GM10847 (cell line): ENCODE results near the gene POLE4.

Experiments used
- POLR2A ChIP-seq: IDR thresholded peaks from 2 replicates; pipeline ENCODE4 v1.6.1; 2011; ENCODE audit not compliant: insufficient read length; ENCODE audit errors: extremely low read depth

Gene POLE4

DNA sequence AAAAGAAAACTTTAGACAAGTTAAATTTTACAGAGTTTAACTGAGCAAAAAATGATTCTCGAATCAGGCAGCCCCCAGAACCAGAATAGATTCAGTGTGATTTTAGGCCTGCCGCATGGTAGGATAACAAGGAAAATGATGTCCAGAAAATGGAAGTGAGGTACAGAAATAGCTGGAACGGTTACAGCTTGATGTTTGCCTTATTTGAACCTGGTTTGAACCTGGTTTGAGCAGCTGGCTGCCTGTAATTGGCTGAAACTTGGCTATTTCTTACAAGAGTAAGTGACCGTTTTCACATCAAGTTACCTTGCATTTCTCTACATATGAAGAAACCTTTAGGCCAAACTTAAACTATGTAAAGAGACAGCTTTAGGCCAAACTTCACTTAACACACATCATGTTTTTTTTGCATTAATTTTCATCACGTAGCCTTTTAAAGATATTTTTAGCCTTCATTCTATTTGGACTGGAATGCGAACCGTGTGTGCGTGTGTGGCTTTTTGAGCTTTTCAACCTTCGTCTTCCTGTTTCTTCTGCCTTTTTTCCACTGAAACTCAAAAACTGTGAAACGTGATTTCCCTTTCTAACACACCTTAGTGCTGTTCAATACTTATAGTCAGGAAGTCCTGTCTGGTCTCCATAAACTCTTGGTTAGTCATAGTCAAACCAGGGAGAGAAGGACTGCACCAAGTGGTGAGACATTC, 4.5 kb upstream of the POLE4 start:
- TF ChIP-seq POLR2A: no peak

DNA sequence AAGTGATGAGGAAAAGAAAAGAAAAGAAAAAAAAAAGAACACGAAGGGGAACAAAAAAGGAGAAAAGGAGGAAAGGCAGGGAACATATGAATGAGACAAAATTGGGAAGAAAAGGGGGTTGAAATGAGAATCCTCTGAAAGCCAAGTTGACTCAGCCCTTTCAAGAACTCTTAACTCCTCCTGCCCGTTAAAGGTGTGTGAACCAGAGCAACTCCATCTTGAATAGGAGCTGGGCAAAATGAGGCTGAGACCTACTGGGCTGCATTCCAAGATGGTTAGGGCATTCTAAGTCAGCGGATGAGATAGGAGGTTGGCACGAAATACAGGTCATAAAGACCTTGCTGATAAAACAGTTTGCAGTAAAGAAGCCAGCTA, 4.0 kb upstream of the POLE4 start:
- no peak for TF ChIP-seq POLR2A

DNA sequence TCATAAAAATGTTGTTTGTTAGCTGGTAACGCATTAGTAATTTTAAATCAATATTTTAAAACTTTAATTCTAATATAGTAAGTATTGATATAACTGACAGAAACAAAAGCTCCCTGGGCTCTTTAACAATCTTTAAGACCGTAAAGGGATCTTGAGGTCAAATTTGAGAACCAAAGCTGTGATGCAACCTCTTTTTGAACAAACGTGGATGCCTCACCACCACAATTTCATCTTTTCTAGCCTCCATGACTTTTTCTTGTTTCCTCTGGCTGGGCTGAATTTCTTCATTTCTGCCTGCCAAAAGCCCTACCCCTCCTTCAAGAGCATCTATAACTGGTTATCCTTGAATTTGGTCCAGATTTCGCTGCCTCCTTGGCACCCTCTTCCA, 563 bp upstream of the POLE4 start:
- no peak for TF ChIP-seq POLR2A

DNA sequence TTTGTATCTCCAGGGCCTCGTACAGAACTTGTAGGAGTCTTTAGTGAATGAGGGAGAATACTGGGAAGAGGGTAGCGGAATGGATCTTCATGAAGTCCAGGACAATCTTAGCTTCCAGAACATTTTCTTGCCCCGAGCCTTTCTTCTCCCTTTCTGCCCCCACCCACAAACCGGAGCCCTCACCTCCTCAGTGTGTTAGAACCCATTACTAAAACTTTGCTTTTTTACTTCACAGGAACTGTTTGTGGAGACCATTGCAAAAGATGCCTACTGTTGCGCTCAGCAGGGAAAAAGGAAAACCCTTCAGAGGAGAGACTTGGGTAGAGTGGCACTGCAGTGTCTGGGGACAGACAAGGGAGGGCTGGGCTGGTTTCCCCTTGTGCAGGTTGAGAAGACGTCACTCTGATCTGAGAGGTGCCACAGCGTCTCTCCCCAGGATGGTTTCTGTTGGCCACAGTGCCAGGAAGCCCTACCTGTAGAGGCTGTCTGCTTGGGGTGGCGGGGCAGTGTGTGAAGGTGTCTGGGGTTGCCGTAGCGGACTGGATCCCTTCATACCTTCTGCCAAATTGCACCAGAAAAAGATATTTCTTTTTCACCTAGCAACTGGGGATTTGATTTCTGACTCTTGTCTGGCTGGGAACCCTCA, 786 bp downstream of the POLE4 start:
- TF ChIP-seq POLR2A: no peak

DNA sequence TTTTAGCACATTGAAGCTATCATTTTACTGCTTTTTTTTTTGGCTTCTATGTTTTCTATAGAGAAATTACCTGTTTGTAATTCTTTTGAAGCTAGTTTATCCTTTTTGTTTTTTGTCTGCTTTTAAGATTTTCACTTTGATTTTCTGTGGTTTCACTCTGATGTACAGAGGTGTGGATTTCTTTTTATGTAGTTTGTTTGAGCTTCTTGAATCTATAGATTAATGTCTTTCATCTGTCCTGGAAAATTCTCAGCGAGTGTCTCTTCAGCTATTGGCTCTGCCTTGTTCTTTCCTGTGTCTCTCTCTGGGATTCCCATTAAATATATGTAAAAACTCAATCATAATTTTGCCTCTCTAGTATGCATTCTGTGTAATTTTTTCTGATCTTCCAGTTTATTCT, 8.4 kb downstream of the POLE4 start:
- TF ChIP-seq POLR2A: no peak

DNA sequence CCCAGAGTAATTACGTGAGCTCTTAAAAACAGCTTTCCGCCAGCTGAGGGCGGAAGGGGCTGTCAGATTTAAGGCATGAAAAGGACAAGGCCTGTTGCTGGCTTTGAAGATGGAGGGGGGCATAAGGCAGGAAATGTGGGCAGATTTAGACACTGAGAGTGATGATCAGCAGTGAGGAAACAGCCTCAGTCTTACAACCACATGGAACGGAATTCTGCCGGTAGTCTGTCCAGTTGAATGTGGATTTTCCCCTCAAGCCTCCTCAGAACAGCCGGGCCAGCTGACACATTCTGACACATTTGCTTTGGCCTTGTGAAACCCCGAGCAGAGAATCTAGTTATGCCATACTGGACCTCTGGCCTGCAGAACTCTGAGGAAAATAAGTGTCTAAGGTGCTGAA, 16.6 kb downstream of the POLE4 start:
- no peak for TF ChIP-seq POLR2A

DNA sequence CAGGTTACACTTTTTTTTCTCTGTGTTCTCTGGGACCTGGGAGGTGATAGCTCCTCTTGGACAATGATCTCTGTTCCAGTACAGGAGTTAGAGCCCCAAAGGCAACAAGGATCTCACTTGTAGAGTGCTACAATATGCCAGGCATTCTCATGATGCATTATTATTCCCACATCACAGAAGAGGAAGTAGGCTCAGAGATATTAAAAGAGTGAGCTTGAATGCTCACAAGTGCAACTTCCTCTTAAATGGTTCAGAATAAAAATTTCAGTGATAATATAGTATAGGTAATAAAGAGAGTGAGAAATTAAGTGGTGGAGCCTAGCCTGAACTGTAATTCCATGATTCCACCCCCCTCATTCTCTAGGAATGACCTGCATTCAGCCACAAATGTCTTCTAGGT, 21.4 kb downstream of the POLE4 start:
- TF ChIP-seq POLR2A: no peak

DNA sequence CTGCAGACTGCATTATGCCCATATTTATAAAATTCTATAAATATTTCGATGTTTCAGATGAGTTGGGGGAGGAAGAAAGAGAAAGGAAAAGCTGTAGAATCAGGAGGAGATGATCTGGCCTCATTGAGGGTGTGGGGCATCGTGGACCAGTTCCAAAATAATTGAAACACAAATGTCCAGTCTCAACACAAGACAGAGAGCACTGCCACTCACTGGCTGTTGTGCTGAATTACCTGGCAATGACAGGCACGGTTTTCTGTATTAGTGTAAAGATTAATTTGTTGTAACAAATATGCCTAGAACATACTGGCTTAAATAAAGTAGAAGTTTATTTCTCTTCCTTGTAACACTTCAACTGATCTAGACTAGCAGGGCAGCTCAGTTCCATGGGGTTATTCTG, 24.1 kb downstream of the POLE4 start:
- no peak for TF ChIP-seq POLR2A

DNA sequence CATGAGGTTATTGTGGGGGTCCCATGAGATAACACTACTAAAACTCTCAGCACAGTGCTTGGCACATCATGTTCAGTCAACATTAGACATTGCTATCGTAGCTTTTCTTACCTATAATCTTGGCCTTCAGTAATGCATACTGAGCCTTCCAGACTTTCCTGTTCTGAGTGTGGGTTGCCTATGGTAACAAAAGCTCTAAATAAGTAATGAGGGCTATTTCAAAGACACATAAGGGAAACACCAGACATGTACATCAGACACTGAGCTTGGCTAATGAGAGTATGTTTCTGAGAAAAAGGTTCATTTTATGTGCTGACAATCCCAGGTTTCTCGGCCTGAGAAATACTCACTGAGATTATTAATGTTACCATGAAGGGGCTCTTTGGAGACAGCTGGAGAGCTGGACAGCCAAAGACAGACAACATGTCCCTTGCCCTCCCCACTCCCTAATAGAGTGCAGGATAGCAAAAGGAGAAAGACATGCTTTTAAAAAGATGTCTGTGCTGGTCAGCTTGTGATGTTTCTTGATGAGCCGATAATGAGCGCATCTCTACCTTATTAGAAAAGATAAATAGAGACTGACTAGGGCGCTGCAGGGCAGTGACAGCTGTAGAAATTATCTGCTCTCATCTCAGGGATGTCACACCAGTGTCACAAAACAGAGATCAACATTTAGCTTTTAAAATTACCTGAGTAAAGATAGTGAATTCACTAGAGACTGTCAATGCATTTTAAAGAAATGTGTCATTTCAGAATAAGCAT, 25.4 kb downstream of the POLE4 start:
- TF ChIP-seq POLR2A: no peak

DNA sequence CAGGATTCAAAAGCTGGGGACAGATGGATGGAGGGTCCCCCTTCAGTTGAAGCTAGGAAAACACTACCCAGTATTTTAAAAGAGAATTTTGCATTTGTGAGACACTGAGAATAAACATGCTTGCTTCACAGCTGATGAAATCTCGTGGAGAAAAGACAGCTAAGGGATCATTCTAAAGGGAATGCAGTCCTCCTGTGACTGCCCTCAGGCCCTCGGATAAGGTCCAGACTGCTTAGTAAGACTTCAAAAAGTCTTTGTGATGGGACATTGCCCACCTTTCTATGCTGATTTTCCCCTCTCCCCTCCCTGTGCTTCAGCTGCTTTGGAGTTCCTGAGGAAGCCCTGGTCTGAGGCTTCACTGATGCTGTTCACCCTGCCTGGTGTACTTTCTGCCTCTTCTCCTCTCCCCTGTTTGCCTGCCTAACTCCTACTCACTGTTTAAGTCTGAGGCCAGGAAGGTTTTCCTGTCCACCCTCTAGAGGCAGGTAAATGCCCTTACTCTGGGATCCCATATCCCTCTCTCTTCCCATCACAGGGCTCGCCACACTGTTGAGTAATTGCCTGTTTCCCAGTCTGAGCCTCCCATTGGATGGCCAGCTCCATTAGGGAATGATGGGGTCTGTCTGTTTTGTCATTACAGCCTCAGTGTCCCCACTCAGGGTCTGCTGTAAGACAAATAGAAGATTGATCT, 26.6 kb downstream of the POLE4 start:
- no peak for TF ChIP-seq POLR2A

DNA sequence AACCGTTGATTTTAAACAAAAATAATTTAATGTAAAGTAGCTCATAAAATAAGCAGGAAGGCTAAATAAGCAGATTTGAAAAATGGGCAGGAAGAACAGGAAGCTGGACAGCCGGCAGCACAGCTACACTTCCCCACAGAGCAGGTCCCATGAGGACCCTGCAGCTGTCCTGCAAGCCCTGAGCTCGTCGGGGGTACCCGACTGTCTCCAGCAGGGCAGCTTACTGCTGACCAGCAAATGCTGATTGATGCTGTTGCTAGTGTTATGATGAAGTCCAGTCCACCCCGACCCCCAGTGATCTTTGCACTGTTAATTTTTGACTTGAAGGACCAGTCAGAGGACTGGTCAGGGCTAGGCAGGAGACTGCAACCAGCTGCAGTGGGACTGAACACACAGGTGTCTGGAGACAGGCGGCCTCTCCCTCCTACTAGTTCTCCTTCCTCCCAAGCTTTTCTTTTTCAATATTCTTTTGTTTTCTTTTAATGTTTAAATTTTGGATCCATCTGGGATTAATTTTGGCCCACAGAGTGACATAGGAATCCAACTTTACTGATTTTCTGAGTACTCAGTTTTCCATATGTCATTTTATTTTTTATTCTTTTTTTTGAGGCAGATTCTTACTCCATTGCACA, 27.7 kb downstream of the POLE4 start:
- TF ChIP-seq POLR2A: no peak

DNA sequence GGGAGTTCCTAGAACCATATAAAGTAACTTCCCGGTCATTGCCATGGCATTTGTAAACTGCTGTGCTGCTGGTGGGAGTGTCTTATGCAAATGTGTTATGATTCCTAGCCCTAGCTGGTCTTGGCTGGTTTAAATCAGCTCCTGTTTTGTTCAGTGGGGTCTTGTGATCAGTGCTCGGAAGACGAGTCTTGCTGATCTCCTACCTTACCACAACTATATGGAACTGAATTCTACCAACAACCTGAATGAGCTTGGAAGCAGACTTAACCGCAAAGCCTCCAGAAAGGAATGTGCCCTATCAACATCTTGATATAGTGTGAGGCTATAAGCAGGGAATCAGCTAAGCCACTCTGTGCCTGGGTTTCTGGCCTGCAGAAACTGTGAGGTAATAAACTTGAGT, 33.5 kb downstream of the POLE4 start:
- TF ChIP-seq POLR2A: no peak

DNA sequence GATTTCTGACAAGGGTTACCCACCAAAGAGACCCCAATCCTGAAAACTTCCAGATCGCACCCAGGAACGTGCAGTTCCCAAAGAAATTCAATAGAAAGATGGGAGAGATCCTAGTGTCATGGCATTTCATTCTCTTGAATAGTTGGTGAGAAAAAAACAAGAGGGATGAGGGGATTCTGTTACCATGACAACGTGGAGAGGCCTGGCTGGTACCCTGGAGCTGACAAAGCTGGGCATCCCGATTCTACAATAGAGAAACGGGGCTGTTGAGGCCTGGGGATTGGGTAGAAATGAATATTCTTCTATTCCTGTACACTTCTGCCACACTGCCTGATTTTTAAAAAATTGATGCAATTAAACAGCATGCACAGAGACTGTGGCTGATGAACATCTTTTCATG, 41.0 kb downstream of the POLE4 start:
- TF ChIP-seq POLR2A: no peak

DNA sequence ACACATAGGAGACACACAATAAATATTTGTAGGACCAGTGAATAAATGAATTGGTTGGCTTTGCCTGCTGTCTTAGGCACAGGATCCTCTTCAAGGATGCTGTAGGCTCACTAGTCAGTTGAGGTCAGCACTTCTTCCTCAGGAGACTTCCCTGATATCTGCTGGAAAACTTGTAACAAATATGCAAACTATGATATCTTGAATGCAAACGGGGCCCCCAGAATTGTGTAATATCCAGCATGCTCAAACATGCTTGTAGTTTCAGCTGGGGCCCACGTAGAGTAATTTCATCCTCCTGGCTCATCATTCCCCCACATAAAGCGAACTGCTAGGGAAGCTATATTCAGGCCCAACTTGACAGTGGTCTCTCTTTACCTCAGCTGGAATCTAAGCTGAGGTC, 43.6 kb downstream of the POLE4 start:
- no peak for TF ChIP-seq POLR2A

DNA sequence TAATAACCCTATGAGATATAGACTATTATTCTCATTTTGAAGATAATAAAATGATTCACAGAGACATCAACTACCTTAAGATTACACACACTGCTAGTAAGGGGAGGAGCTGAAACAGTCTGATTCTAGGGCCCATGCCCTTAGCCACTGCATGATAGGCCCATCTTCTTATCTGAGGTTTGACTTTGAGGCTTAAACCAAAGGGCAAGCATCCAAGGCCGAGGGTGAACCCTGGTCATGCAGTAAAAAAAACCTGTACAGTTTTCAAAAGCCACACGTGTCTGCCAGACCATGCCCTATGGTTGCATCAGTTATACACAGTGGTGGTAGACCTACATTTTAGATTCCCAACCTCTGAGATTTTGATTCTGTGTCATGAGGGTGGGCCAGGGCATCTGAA, 44.8 kb downstream of the POLE4 start:
- TF ChIP-seq POLR2A: no peak

DNA sequence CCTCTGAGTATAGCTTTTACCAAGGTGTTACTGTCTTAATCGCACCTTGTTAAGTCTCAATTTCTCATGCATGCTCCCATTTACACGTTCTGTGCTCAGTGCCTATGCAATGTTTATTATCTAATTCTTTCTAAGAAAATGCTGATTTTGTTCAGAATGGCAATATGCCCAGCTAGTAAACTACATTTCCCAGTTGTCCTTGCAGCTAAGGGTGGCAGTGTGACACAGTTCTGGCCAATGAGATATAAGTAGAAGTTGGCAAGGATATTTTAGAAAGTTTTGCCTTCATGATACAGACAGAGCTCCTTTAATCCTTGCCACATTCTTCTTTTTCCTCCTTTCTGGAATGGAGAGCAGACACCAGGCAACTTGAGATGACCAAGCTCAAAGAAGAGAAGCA, 45.3 kb downstream of the POLE4 start:
- no peak for TF ChIP-seq POLR2A

DNA sequence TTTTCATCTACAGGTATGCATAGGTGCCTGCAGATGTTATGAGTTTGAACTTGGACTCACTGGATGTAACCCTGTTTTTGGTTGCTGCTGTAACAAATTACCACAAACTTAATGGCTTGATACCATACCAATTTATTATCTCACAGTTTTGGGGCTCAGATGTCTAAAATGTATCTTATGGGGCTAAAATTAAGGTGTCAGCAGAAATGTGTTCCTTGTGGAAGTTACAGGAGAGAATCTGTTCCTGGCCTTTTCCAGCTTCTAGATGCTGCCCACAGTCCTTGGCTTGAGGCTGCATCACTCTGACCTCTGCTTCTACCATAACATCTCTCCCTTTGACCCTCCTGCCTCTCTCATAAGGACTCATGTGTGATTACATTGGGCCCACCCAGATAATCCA, 47.6 kb downstream of the POLE4 start:
- TF ChIP-seq POLR2A: no peak
